ENCODE data around the gene GPA33.

The GPA33 gene

DNA sequence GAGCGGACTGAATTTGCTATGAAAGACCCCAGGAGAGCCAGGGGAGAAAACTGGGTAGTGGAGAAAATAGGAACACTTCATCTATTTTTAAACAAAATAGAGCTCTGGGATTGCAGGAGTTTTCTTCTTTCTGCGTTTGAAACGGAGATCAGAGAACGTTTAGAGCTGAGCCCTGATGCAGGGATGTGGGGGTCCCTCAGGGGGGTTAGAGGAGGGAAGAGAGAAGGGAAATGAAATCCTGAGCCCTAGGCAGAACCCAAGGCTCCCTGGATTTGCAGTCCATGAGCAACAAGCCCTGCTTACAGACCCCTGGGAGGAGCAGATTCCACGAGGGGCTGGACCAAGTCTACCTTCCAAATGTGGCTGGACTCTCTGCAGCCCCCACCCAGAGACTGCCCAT lies 25.5 kb upstream of the GPA33 start:
- Histone ChIP-seq H3K36me3 (ENCODE audit: control insufficient read depth, insufficient read depth, low read length) (no peaks in the 10 kb centered on the region), H3K27ac (ENCODE audit: low read depth, low read length) (no peak overlapping the region), H3K4ac (ENCODE audit: low read depth, low read length) (no peak overlapping the region), H2AK5ac (ENCODE audit: low read length) (no peak overlapping the region), H2BK5ac (ENCODE audit: low read length) (no peak overlapping the region), H3K56ac (ENCODE audit: low read length) (no peak overlapping the region), H3K18ac (ENCODE audit: low read length) (no peak overlapping the region), H3K79me2 (ENCODE audit: control insufficient read depth, insufficient read depth, low read length) (no peaks in the 10 kb centered on the region), H3K4me1 (ENCODE audit: control insufficient read depth, low read depth, low read length) (peaks cover 12% of the 10 kb centered on the region), H3K4me2 (ENCODE audit: low read length) (no peak overlapping the region), H4K8ac (ENCODE audit: low read depth, low read length) (no peak overlapping the region), H3K27me3 (ENCODE audit: insufficient read depth, low read length, poor library complexity) (no peaks in the 10 kb centered on the region), H3K23ac (ENCODE audit: low read length) (no peak overlapping the region), H4K5ac (ENCODE audit: low read length) (no peak overlapping the region), H2BK15ac (replicated peaks; ENCODE audit: low read depth) (no peak overlapping the region), H3K79me1 (ENCODE audit: low read length) (no peaks in the 10 kb centered on the region), H2BK120ac (ENCODE audit: low read depth, low read length) (no peak overlapping the region), H3K4me3 (ENCODE audit: low read length) (no peak overlapping the region), H3K9ac (ENCODE audit: low read length) (no peak overlapping the region)
- WGBS (ENCODE audit: extremely low coverage, insufficient coverage, low lambda C conversion rate), result no CpG with 5 or more reads among the region's 5 CpGs
- DNase-seq, result no peak

DNA sequence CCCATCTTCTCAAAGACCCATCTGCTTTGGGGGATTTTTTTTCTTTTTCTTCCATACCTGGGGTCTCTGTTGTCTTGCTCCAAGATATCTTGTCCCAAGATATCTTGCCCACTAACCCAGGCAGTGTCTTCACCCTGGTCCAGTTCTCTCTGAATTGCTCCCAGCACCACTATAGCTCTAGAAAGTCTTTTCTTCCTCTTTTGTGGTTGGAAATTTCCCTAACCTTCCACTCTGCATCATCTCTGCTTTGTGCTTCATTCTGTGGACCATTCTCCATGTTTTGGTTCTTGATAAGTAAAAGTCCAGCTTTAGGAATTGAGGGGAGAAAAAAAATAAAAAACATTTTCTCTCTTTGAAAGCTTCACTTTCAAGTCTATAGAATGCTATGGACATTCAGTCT lies 24.5 kb upstream of the GPA33 start:
- no peaks in the 10 kb centered on the region for H3K79me1 ChIP-seq (ENCODE audit: low read length)
- H3K23ac ChIP-seq (ENCODE audit: low read length), result no peak overlapping the region
- H4K5ac ChIP-seq (ENCODE audit: low read length), result no peak overlapping the region
- no peak overlapping the region for H3K4ac ChIP-seq (ENCODE audit: low read depth, low read length)
- H3K27ac ChIP-seq (ENCODE audit: low read depth, low read length), result no peak overlapping the region
- no peak overlapping the region for H2BK120ac ChIP-seq (ENCODE audit: low read depth, low read length)
- H3K79me2 ChIP-seq (ENCODE audit: control insufficient read depth, insufficient read depth, low read length), result no peaks in the 10 kb centered on the region
- DNase-seq, result no peak
- H3K27me3 ChIP-seq (ENCODE audit: insufficient read depth, low read length, poor library complexity), result no peaks in the 10 kb centered on the region
- no peaks in the 10 kb centered on the region for H3K36me3 ChIP-seq (ENCODE audit: control insufficient read depth, insufficient read depth, low read length)
- peaks cover 7% of the 10 kb centered on the region for H3K4me1 ChIP-seq (ENCODE audit: control insufficient read depth, low read depth, low read length)
- no peak overlapping the region for H4K8ac ChIP-seq (ENCODE audit: low read depth, low read length)
- no peak overlapping the region for H2BK5ac ChIP-seq (ENCODE audit: low read length)
- no peak overlapping the region for H3K4me3 ChIP-seq (ENCODE audit: low read length)
- no peak overlapping the region for H3K9ac ChIP-seq (ENCODE audit: low read length)
- H2AK5ac ChIP-seq (ENCODE audit: low read length), result no peak overlapping the region
- H3K18ac ChIP-seq (ENCODE audit: low read length), result no peak overlapping the region
- H3K4me2 ChIP-seq (ENCODE audit: low read length), result no peak overlapping the region
- no peak overlapping the region for H3K56ac ChIP-seq (ENCODE audit: low read length)
- no peak overlapping the region for H2BK15ac ChIP-seq (replicated peaks; ENCODE audit: low read depth)

- Histone ChIP-seq H2BK5ac (ENCODE audit: low read length) (no peak overlapping the region), H3K79me1 (ENCODE audit: low read length) (no peaks in the 10 kb centered on the region), H3K4me2 (ENCODE audit: low read length) (no peak overlapping the region), H3K4ac (ENCODE audit: low read depth, low read length) (no peak overlapping the region), H3K36me3 (ENCODE audit: control insufficient read depth, insufficient read depth, low read length) (no peaks in the 10 kb centered on the region), H2BK120ac (ENCODE audit: low read depth, low read length) (no peak overlapping the region), H2BK15ac (replicated peaks; ENCODE audit: low read depth) (no peak overlapping the region), H3K18ac (ENCODE audit: low read length) (no peak overlapping the region), H3K27ac (ENCODE audit: low read depth, low read length) (no peak overlapping the region), H3K9ac (ENCODE audit: low read length) (no peak overlapping the region), H3K79me2 (ENCODE audit: control insufficient read depth, insufficient read depth, low read length) (no peaks in the 10 kb centered on the region), H3K23ac (ENCODE audit: low read length) (no peak overlapping the region), H4K8ac (ENCODE audit: low read depth, low read length) (no peak overlapping the region), H4K5ac (ENCODE audit: low read length) (no peak overlapping the region), H3K4me1 (ENCODE audit: control insufficient read depth, low read depth, low read length) (no peaks in the 10 kb centered on the region), H3K4me3 (ENCODE audit: low read length) (no peak overlapping the region), H3K56ac (ENCODE audit: low read length) (no peak overlapping the region), H3K27me3 (ENCODE audit: insufficient read depth, low read length, poor library complexity) (no peaks in the 10 kb centered on the region), H2AK5ac (ENCODE audit: low read length) (no peak overlapping the region)
- no peak for DNase-seq
- no CpG with 5 or more reads among the region's 4 CpGs for WGBS (ENCODE audit: extremely low coverage, insufficient coverage, low lambda C conversion rate)
Observed at GRCh38 chr1:167111868-167112709, 21.9 kb upstream of the GPA33 start.

DNA sequence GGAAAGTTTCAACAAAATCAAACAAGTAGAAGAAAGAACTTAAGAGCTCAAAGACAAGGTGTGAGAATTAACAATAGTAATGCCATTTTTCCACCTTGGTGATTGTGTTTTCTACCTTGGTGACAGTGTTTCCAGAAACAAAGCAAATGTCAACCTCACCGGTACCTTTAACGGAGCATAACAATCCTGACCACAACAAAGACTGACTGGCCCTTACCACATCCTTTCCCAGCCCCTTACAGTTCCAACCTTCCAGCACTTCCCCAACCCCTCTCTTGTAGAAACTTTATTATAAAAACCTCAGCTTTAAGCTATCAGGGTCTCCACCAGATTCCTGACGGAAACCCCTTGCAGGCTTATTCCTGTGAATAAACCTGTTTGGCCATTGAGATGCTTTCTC lies 20.4 kb upstream of the GPA33 start:
- H3K27me3 ChIP-seq (ENCODE audit: insufficient read depth, low read length, poor library complexity), result no peaks in the 10 kb centered on the region
- no peak overlapping the region for H2AK5ac ChIP-seq (ENCODE audit: low read length)
- H4K8ac ChIP-seq (ENCODE audit: low read depth, low read length), result no peak overlapping the region
- no peaks in the 10 kb centered on the region for H3K79me2 ChIP-seq (ENCODE audit: control insufficient read depth, insufficient read depth, low read length)
- H2BK5ac ChIP-seq (ENCODE audit: low read length), result no peak overlapping the region
- no peak for DNase-seq
- H2BK120ac ChIP-seq (ENCODE audit: low read depth, low read length), result no peak overlapping the region
- H4K5ac ChIP-seq (ENCODE audit: low read length), result no peak overlapping the region
- no peak overlapping the region for H3K9ac ChIP-seq (ENCODE audit: low read length)
- no peak overlapping the region for H3K27ac ChIP-seq (ENCODE audit: low read depth, low read length)
- no peak overlapping the region for H3K4me2 ChIP-seq (ENCODE audit: low read length)
- H3K36me3 ChIP-seq (ENCODE audit: control insufficient read depth, insufficient read depth, low read length), result no peaks in the 10 kb centered on the region
- H3K79me1 ChIP-seq (ENCODE audit: low read length), result no peaks in the 10 kb centered on the region
- no peaks in the 10 kb centered on the region for H3K4me1 ChIP-seq (ENCODE audit: control insufficient read depth, low read depth, low read length)
- no peak overlapping the region for H2BK15ac ChIP-seq (replicated peaks; ENCODE audit: low read depth)
- no peak overlapping the region for H3K18ac ChIP-seq (ENCODE audit: low read length)
- no peak overlapping the region for H3K56ac ChIP-seq (ENCODE audit: low read length)
- no CpG with 5 or more reads among the region's 3 CpGs for WGBS (ENCODE audit: extremely low coverage, insufficient coverage, low lambda C conversion rate)
- no peak overlapping the region for H3K23ac ChIP-seq (ENCODE audit: low read length)
- no peak overlapping the region for H3K4me3 ChIP-seq (ENCODE audit: low read length)
- no peak overlapping the region for H3K4ac ChIP-seq (ENCODE audit: low read depth, low read length)

GRCh38 chr1:167109125-167109524 lies 18.9 kb upstream of the GPA33 start:
- Histone ChIP-seq H3K18ac (ENCODE audit: low read length) (peak overlapping the region; percentile 56), H3K27me3 (ENCODE audit: insufficient read depth, low read length, poor library complexity) (no peaks in the 10 kb centered on the region), H3K79me1 (ENCODE audit: low read length) (no peaks in the 10 kb centered on the region), H3K36me3 (ENCODE audit: control insufficient read depth, insufficient read depth, low read length) (no peaks in the 10 kb centered on the region), H3K79me2 (ENCODE audit: control insufficient read depth, insufficient read depth, low read length) (no peaks in the 10 kb centered on the region), H3K4me1 (ENCODE audit: control insufficient read depth, low read depth, low read length) (peaks cover 2% of the 10 kb centered on the region), H3K23ac (ENCODE audit: low read length) (no peak overlapping the region), H3K4me2 (ENCODE audit: low read length) (no peak overlapping the region), H4K8ac (ENCODE audit: low read depth, low read length) (no peak overlapping the region), H4K5ac (ENCODE audit: low read length) (no peak overlapping the region), H3K9ac (ENCODE audit: low read length) (no peak overlapping the region), H3K27ac (ENCODE audit: low read depth, low read length) (peak overlapping the region; percentile 43), H3K4me3 (ENCODE audit: low read length) (no peak overlapping the region), H3K4ac (ENCODE audit: low read depth, low read length) (no peak overlapping the region), H2BK120ac (ENCODE audit: low read depth, low read length) (no peak overlapping the region), H2AK5ac (ENCODE audit: low read length) (no peak overlapping the region), H2BK5ac (ENCODE audit: low read length) (no peak overlapping the region), H2BK15ac (replicated peaks; ENCODE audit: low read depth) (no peak overlapping the region), H3K56ac (ENCODE audit: low read length) (peak overlapping the region; percentile 26)
- no CpG with 5 or more reads among the region's 2 CpGs for WGBS (ENCODE audit: extremely low coverage, insufficient coverage, low lambda C conversion rate)
- DNase-seq, result peak; percentile 70

- Histone ChIP-seq H2AK5ac (ENCODE audit: low read length) (no peak overlapping the region), H3K4me1 (ENCODE audit: control insufficient read depth, low read depth, low read length) (peaks cover 2% of the 10 kb centered on the region), H3K27ac (ENCODE audit: low read depth, low read length) (no peak overlapping the region), H4K5ac (ENCODE audit: low read length) (no peak overlapping the region), H3K79me2 (ENCODE audit: control insufficient read depth, insufficient read depth, low read length) (no peaks in the 10 kb centered on the region), H2BK15ac (replicated peaks; ENCODE audit: low read depth) (no peak overlapping the region), H3K23ac (ENCODE audit: low read length) (no peak overlapping the region), H3K9ac (ENCODE audit: low read length) (no peak overlapping the region), H3K4me2 (ENCODE audit: low read length) (no peak overlapping the region), H3K18ac (ENCODE audit: low read length) (no peak overlapping the region), H3K4me3 (ENCODE audit: low read length) (no peak overlapping the region), H4K8ac (ENCODE audit: low read depth, low read length) (no peak overlapping the region), H2BK120ac (ENCODE audit: low read depth, low read length) (no peak overlapping the region), H3K56ac (ENCODE audit: low read length) (no peak overlapping the region), H2BK5ac (ENCODE audit: low read length) (no peak overlapping the region), H3K27me3 (ENCODE audit: insufficient read depth, low read length, poor library complexity) (no peaks in the 10 kb centered on the region), H3K79me1 (ENCODE audit: low read length) (no peaks in the 10 kb centered on the region), H3K4ac (ENCODE audit: low read depth, low read length) (no peak overlapping the region), H3K36me3 (ENCODE audit: control insufficient read depth, insufficient read depth, low read length) (no peaks in the 10 kb centered on the region)
- DNase-seq, result no peak
Observed at GRCh38 chr1:167107456-167107855, 17.3 kb upstream of the GPA33 start.

Data from mesendoderm (in vitro differentiated cells).